C4-2B (cell line): ENCODE data around the gene KIF1A.

Source experiments
- ZFX ChIP-seq: fragments of 450-650 bp; IDR thresholded peaks from 2 replicates; pipeline ENCODE4 v1.6.1; 2017
- TF ChIP-seq, protein P1 (sequence below): fragments of 450-650 bp; conservative IDR thresholded peaks from 2 replicates; pipeline ENCODE4 v1.5.1; 2017; ENCODE audit warnings: mild to moderate bottlenecking

DNA sequence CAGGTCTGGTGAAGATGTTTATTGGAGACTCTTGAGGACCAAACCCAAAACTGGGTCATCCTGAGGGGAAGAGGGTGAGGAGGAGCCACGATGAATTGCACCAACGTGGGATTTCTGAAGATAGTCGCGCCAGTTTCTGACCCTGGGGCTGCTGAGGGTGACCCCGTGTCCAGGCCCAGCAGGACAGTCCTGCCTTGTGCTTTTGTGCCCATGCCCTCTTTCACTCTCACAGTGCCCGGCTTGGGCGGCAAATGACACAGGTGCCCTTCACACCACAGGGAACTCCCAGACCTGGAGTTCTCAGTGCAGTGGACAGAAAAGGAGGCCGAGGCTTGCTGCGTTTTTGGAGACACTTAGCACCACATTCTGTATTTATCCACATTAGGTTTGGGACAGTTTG lies 15.5 kb upstream of the KIF1A start:
- TF ChIP-seq, protein P1, sequence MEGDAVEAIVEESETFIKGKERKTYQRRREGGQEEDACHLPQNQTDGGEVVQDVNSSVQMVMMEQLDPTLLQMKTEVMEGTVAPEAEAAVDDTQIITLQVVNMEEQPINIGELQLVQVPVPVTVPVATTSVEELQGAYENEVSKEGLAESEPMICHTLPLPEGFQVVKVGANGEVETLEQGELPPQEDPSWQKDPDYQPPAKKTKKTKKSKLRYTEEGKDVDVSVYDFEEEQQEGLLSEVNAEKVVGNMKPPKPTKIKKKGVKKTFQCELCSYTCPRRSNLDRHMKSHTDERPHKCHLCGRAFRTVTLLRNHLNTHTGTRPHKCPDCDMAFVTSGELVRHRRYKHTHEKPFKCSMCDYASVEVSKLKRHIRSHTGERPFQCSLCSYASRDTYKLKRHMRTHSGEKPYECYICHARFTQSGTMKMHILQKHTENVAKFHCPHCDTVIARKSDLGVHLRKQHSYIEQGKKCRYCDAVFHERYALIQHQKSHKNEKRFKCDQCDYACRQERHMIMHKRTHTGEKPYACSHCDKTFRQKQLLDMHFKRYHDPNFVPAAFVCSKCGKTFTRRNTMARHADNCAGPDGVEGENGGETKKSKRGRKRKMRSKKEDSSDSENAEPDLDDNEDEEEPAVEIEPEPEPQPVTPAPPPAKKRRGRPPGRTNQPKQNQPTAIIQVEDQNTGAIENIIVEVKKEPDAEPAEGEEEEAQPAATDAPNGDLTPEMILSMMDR = no peak
- TF ChIP-seq ZFX = no peak
